HG03159 (cell line): Measurements from ENCODE around the gene WIZ.

Experiments used
- ATAC-seq: cut with Tn5 transposase; IDR thresholded peaks from one replicate; pipeline ENCODE4 v1.9.1; 2021; ENCODE audit warnings: mild to moderate bottlenecking, moderate library complexity; ENCODE audit not compliant: unreplicated experiment

The WIZ gene

DNA sequence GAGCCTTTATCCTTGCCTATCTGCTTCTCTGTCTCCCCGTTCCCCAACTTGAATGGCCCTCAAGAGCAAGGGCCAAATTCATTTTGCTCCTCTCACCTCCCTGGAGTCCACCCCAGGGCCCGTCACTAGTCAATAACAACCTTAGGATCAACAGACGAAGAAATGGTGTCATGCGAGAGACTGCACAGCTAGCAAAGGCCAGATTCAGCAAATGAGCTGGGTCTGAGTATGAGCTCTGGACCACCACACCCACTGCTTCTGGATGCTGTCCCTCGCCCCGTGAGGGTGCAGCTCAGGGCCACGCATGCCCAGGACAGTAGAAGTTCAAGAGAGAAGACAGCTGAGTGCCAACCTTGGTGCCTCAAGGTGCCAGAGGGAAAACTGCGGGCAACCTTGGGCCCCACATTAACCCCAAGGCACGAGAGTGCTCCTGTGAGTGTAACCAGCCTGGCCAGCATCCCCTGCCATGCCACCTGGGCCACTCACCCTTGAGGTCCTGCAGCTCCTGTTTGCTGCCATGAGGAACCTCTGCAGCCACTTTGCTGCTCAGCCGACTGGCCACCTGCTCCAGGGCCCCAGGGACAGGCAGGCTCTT, 19.1 kb downstream of the WIZ start:
- no peak for ATAC-seq

DNA sequence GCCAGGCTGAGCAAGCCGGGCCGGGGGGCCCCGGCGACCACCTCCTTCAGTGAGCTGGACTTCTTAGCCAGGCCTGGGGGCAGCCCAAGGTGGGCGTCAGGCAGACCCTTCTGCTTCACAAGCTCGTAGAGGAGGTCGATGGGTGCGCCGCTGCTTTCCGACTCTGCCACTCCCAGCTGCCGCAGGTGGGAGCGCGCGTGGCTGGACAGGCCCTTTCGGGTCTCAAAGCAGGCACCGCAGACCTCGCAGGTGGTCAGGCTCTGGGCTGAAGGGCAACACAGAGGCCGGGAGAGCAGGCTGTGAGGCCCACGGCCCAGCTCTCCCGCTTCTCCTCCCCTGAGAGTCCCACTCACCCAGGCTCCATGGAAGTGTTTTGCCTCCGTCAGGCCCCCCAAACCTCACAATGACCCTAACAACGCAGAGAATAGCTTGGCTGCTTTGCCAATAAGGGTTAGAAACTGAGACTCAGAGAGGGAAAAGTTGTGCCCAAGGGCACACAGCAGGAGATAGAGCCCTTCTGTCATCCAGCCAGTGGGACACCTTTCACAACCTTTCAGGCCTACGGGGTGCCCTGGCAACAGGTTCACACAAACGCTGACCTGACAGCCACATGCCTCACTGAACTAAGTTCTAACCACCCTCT, 19.8 kb downstream of the WIZ start:
- no peak for ATAC-seq

- no peak for ATAC-seq
Measured at GRCh38 chr19:15428956-15429824, 20.6 kb downstream of the WIZ start.

DNA sequence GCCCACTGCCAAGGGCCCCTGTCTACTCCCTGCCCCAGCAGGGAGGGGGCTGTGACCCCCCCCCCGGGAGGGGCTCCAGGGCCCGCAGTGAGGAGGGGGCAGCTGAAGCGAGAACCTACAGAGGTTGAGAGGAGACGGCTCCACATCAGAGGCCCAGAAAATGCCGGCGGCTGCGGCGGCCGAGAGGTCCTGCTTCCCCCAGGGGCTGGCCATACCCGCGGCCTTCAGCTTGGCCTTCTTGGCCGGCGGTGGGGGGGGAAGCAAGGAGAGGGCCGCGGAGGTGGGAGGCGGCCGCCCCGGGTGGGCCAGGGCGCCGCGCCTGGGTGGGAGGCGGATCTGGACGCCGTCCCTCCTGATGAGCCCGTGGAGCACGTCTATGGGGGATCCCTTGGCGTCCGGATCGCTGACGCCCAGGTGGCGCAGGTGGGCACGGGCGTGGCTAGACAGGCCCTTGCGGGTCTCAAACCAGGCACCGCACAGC, 21.7 kb downstream of the WIZ start:
- ATAC-seq: no peak

GRCh38 chr19:15427350-15427700, 22.4 kb downstream of the WIZ start:
- ATAC-seq: no peak

DNA sequence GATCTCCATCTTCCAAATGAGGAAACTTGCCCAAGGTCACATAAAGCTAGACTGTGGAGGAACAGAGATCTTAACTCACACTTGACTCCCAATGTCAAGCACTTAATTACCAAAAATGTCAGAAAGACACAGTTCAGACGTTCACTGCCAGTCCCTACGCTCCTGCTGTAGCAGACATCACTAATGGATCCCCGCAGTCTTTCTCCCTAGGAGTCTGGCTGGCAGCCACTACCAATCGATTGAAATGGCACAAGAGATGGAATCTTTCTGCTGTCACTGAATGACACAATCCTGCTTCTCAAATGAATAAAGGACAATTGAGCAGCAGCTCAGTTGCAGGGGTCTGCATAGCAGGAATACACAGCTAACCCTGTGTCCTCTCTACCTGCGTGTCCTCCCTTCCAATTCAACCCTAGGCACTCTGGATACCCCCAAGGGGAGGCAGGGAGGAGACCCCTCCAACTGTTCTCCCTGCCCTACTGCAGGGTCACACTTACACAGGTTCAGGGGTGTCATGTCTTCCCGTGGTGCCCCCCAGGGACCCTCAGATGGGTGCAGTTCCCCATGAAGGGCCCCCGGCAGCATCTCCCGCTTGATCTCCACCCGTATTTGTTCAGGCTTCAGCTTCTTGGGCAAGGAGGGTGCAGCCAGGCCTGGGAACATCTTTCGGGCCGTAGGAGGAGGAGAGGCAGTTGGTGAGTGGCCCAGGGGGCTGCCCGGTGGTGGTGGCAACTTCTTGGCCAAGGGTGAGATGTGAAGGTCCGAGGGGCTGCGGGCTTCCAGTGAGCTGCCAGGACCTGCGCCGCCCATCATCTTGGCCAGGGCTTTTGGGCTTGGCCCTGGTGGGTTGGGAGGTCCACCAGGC, 23.0 kb downstream of the WIZ start:
- ATAC-seq: no peak

DNA sequence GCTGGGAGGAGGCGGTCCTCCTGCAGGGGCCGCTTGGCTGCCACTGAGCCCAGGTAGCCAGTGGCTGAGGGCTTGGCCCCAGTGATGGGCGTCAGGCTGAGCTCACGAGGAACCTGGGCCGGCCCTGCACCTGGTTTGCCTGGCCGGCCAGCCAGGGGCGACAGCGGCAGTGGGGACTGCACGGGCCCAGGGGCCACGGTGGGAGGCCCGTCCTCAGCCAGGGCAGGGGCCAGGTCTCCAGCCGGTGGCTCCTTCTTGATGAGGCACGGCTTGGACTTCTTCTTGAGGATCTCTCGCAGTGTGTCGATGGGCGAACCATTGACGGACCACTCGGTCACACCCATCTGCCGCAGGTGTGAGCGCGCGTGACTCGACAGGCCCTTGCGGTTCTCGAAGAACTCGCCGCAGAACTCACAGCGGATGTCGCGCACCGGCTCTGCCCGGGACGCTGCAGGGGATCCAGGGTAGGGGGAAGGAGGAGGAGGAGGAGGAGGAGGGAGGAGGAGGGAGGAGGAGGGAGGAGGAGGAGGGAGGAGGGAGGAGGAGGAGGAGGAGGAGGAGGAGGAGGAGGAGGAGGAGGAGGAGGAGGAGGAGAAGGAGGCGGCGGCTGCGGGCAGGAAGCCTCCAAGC, 24.3 kb downstream of the WIZ start:
- no peak for ATAC-seq

GRCh38 chr19:15424692-15425272, 25.0 kb downstream of the WIZ start:
- ATAC-seq: no peak

GRCh38 chr19:15424121-15424520, 25.6 kb downstream of the WIZ start:
- no peak for ATAC-seq

DNA sequence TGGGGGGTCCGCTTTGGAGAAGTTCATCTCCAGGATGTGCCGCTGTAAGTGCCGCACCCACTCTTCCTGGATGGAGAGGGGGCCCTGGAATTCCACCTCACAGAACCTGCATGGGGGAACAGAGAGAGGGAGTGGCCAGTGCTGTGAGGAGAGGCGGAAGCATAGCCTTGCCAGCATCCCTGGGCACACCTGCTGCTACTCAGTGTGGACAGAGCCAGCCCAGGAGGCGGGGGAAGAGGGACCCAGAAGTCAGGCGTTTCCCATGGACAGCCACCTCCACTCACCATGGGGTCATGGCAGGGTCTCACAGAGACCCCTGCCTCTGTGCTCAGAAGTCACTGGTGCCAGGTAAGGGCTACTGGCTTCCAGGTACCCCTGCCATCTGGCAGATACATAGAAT, 26.6 kb downstream of the WIZ start:
- ATAC-seq: no peak

- no peak for ATAC-seq
Measured at GRCh38 chr19:15422296-15423075, 27.3 kb downstream of the WIZ start.

DNA sequence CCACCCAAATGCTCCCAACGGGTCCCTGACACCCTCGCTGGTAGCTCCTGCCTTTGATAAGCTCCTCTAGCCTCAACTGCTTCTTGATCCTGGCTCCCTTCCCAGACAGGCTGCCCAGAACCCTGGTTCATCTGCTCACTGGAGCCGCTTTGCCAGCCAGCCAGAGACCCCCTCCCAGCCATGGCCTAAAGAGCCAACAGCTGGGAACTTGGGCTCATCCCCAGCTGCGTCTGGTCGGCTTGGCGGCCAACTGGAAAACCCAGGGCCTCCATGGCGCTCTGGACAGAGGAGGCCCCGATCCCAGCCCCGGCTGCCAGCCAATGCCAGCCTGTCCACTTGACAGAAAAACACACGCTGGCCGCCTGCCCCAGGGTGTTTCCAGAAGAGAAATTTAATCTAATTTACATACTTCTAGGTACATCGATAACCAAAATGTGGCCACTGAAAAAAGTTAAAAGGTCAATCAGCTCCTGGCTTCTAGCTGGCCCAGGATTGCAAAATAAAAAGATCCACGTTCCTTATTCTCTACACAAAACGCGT, 28.0 kb downstream of the WIZ start:
- no peak for ATAC-seq

- no peak for ATAC-seq
Measured at GRCh38 chr19:15421136-15421695, 28.5 kb downstream of the WIZ start.

DNA sequence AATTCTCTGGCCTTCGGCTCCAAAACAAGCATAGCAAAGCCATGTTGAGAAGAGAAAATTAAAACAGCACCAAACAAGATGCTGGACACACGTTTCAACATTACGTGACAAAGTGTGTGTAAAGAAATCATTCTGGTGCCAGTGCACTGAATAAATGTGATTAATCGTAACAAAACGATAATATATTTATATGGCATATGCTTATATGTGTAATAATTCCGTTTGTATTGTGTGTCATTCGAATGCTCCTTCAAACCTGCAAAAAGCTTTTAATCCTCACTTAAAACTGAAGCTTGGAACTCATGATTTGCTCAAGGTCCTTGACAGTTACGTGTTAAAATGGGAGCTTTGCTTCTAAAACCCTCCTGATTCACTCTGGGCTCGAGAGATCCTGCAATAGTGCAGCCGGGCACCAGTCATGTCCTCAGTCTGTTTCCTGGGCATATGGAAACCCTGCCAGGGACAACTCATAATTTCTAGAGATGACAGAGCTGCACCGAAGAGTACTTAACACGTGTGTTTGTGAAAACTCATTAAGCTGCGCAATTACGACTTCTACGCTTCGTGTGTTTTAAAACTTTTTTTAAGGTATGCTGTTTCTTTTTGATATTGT, 30.2 kb downstream of the WIZ start:
- ATAC-seq: no peak

DNA sequence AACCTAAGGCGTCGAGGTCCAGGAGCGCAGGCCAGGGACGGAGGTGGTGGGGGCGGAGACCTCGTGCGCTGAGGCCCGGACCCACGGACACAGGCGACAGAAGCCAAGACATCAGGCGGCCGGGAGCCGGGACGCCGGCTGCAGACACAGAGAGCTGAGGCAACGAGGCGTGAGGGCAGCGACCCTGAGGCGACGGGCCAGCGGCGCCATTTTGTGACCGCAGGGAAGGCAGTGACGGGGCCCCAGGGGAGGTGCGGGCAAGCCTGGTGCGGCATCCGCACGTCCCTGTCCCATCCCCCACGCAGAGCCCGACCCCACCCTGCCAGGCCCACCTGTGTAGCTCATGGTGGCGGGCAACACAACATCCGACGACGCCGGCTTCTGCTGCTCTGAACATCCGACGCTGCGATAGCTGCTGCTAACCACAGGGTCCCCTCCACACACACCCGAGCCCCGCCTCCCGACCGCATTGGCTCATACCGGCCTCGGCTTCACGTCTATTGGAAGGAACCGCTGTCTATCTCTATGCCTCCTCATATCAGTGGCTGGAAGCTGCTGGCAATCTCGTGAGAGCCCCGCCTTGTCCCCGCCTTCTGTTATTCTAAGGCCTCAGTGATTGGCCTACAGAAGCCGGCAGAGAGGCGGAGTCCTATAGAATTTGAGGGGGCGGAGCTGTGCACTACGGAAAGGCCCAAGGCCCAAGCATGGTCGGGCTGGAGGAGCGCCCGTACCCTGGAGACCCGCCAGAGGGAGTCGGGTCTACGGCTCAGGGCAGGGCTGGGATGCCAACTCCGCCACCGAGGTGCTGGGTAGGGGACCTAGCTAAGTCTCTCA, 31.0 kb downstream of the WIZ start, which contains the start of gene AKAP8L:
TSS of gene AKAP8L (minus strand) at position 410 of the 834 bp plus-strand sequence. CDS start at position 345, 65 bp downstream.
- ATAC-seq: peak; percentile 93

- ATAC-seq: no peak
Measured at GRCh38 chr19:15418231-15418578, 31.6 kb downstream of the WIZ start.

DNA sequence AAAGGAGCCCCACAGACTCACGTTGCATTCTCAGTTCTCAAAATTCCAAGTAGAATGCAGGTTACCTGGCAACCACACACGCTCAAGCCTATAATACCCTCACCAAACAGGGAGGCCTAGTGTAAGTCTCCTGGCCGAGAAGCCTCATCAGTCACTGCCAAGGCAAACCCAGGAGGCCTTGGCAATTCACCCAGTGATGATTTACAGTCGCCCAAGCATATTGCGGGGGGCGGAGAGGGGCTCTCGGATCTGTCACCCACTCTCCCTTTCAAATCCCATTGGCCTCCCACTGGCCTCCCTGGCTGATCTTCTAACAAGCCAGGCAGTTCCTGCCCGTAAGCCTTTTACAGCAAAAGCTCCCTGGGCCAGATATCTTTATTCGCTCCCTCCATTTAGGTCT, 32.1 kb downstream of the WIZ start:
- no peak for ATAC-seq

DNA sequence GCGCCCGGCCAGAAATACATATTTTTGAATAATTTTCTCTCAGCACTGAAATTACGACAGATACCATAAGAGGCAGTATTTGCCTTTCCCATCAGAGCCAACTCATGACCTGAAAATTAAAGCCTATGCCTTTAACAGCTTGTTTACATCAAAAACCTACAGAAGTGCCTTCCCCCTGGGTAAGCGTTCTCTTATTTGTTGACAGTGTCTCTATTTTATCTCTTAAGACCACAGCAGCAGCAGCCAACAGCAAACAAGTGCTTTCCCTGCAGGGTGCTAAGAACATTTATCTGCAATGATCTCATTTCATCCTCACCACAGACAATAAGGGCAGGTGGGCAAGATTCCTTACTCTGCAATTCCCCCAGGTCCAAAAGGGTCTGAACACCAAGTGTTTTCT, 36.9 kb downstream of the WIZ start:
- ATAC-seq: no peak
